Stimulated activated CD8-positive, alpha-beta memory T cell treated with anti-CD3 and anti-CD28 coated beads, Interleukin-12 subunit alpha, Interleukin-12 subunit beta, amount 100 ng/mL, for 1 hour (primary cell): Measurements from ENCODE around the gene MESP2.

ENCODE experiments used
- DNase-seq: peaks from one replicate; pipeline ENCODE4 v3.0.0-alpha.2; 2020; ENCODE audit warnings: low read depth

MESP2 gene

DNA sequence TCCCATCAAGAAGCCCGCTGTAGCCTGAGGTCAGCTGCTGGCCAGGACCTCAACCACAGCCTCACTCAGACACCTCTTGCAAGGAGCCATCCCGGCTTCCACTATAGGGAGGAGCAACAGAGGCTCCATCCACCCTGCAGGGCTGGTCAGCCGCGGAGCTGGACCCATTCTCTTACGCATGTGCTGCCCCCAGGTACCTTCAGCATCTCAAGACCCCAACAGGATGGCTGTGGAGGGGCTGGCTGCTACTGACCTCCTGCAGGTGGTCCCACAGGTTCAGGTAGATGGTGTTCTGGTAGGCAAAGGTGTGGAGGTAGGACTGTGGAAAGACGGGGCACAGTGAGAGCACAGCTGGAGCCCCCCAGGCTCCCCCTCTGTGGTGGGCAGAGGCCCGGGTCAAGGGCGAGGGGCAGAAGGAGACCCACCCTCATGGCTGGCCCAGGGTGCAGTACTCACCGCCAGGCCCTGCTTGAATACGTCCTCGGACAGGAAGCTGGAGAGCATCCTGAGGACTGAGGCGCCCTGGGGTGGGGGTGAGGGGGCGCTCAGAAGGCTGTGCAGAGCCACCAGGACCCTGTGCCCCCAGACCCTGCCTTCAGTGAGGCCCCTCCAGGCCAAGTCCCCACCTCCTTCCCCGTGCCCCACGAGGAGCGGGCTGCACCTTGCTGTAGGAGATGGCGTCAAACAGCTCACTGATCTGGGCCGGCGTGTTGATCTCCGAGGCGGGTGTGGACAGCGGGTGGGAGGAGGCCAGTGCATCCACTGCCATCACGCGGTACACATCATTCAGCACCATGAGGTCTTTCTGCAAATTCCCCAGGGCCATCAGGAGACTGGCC lies 27.1 kb downstream of the MESP2 start:
- DNase-seq: no peak

DNA sequence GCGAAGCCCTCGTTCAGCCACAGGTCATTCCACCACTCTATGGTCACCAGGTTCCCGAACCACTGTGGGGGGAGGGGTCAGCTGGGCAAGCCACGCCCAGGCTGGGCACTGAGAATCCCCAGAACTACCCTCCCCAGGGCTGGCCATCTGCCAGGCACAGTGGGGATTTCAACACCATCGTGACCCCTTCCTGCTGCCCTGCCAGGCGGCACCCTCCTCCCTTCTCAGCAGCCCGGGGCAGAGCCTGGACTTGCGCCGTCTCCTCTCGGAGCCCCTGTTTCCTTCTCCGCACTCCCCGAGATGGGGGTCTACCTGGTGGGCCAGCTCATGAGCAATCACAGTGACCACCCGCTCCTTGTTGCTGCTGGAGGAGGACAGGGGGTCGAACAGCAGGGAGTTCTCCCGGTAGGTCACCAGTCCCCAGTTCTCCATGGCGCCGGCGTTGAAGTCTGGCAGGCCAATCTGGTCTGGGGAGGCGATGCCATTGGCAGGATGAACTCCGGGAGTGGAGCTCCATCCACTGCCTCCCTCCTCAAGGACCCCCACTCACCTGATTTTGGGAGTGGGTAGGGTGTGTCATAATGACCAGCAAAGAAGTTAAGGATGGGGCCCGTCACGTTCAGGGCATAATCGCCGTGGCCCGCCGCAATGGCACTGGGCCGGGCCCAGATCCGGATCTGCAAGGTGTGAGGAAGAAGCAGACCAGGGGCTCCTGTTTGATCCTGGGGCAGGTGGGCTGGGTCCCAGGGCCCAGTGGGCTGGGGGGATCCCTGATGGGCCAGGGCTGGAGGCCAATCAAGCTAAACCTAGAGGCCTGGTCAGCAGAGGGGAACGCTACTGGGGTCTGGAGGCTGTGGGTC lies 28.0 kb downstream of the MESP2 start:
- DNase-seq: no peak

DNA sequence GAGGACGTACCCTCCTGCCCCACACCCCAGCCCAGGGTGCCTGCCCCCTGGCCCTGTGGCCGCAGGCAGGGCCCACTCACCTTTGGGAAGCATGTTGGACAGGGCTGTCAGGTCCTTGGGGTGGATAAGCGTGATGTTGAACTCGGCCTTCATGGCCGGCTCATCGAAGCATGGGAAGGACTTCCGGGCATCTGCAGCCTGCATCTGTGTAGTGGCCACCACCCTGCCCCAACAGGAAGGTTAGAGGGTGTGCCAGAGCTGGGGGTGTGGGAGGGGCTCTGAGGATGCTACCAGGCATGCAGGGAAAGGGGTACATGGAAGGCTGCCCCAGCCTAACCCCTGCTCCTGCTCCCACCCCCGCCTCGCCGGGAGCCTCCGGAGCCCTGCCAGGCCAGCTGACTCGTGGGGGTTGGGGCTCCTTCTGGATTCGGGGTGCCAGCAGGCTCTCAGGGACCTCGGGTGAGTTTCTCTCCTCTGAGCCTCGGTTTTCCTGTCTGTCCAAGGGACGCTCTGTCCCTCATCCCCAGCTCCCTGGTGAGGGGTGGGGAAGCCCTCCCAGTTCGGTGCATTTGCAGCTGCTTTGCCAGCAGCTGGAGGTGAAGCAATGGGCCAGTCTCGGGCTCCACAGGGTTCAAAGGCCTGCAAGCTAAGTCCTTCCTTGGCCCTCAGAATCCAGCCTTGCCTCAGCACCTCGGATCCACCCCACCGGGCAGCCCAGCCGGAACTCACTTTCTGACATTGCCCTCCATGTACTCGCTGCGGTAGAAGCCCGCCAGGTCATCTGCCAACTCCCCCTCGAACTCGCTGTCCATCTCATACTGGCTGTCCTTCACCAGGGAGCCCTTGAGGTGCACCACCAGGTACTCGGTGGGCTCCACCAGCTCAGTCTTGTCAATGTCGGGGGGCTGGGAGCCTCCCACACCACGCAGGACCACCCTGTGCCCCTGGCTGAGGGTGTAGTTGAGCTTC lies 29.4 kb downstream of the MESP2 start:
- no peak for DNase-seq

DNA sequence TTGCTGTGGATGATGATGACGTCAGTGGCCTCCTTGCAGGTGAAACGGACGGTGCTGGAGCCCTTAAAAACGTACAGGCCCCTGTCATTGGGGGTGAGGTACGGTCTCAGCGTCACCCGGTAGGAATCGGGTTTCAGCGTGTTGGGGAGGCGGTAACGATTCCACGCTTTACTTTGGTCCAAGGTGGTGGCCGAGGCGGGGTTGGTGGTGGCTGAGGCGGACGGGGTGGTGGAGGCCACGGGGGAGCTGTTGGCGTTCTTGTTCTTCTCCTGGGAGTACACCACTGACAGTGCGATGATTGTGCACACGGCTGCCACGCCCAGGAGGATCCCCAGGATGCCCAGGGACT lies 30.1 kb downstream of the MESP2 start:
- no peak for DNase-seq

DNA sequence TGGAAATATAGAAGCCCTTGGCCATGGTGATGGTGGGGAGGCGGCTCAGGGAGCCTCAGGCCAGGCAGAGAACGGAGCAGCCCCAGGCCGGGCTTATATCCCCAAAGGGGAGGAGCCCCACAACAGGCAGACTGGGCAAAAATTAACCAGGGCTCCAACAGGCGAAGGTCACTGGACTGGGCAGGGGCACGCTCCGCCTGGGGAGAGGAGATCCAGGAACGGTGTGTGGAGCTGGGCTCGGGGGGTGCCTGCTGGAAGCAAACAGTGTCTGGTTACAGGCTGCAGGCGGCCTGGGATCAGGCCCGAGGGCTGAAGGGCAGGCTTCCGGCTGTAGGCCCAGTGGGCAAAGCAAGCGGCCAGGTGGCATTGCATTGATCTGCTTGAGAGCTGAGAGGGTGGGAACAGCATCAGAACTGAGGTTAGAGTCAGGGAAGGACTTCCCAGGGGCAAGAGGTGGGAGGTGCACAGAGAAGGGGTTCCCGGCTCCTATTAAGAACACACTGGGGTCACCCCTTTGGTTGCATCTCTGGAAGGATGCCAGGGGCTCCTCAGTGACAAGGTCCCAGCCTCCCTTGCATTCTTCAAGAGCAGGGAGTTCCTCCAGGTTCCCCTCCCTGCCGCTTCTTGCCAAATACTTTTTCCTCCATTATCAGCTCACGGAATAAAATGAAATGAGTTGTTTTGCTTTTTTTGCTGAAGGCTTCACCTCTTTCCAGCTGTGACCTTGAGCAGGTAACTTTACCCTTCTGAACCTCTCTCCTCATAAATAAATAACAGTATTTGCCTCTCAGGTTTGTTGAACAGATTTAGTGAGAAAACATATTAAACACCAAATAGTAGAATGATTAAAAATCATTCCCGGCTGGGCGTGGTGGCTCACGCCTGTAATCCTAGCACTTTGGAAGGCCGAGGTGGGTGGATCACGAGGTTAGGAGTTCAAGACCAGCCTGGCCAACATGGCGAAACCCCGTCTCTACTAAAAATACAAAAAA lies 30.7 kb downstream of the MESP2 start:
- DNase-seq: no peak

DNA sequence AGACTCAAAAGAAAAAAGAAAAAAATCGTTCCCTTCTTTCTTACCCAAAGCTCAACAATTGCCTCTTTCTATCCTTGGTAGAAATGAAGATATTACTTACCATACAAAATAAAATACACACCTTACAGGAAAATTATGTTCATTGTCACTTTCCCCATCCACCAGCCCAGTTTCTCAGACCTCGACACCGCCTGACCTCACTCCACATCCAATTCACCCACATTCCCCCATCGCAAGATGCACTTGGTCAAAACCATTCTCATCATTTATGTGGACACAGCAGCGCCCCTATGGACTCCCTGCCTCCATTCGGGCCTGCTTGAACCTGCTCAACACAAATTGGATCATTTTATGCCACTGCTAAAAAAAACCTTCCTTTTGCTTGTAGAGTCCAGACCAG lies 31.6 kb downstream of the MESP2 start:
- DNase-seq: no peak

DNA sequence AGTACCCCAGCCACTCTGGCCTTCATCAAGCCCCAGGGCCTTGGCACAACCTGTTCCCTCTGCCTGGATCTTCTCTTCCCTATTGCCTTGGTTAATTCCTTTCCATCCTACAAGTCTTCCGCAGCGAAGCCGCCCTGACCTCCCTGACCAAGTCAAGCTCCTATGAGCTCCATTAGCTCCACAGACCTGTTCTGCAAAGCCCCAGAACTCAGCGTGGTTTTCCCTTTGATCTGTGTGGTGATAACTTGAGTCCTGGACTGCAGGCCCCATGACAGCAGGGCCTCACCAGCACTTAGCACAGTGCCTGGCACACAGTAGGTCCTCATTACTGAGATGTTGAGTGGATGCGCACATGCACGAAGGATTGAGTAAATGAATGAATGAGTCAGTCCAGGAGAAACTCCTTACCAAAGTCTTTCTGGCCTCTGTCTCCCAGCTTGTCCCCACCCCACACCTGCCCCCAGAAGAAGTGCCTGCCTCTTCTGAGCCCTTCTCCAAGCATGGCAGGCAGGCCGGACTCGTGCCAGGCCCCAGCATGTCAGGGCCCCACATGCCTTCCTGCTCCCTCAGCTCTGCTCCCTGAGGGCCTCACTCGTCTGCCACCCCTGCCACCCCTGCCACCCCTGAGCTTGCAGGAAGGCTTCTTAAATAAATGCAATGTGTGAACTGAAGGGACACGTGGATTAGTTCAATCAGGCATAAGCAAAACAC lies 32.2 kb downstream of the MESP2 start:
- DNase-seq: no peak

DNA sequence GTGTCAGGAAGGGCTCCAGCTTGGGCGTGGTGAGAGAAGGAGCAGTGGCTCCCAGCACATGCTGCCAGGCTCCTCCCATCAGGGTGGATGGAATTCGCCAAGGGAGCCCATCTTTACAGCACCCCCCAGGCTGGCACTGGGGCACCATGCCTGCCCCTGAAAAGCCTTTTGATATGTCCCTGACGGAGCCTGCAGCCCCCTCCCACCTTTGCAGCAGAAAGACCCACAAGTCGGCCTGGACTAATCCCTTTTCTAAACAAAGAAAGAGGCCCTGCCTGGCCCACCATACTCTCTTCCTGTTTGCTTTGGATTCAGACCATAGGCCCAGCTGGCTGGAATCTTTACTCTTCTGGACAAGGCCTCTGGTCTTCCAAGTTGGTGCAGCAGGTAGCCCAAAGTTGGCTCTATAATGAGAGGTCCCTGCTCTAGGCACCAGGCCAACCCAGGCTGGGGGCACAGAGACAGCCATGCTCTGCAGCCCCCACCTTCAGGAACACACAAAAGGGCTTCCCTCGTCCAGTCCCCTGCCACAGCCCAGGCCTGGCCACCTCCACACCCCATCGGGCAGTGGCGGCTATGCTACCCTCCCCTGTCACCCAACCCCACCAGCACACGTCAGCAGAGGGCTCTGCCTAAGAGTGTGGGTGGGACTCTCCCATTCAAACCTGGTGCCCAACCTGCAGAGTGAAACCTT lies 33.1 kb downstream of the MESP2 start:
- DNase-seq: no peak

DNA sequence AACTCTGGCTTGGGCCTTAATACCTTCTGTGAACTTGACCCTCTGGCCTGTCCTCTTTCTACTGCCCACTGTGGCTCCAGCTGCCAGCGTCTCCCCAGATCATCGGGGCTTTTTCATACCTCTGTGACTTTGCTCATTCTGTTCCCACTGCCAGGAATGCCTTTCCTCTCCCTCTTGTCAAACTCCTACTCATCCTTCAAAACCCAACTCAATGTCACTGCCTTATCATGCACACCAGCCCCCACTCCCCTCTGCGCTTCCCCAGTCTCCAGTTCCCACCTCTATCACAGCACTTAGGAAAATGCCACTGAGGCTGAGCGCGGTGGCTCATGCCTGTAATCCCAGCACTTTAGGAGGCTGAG lies 33.6 kb downstream of the MESP2 start:
- DNase-seq: no peak

DNA sequence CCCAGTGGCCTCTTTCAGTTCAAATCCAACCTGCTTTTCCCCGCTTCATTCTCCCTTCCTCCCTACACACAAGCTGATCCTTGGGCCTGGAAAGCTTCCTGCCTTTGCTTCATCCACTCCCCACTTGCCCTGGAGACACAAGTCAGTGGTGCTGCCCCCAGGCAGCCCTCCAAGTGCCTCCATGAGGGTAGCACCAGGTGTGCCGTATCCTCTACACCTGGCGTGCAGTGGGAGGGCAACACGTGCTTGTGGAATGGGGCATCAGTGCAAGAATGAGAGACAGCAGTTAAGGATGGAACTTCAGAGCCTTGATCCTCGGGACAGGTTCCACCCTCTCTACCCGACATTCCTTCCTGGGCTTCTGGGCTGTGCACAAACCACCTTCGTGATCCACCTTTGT lies 34.7 kb downstream of the MESP2 start:
- no peak for DNase-seq

DNA sequence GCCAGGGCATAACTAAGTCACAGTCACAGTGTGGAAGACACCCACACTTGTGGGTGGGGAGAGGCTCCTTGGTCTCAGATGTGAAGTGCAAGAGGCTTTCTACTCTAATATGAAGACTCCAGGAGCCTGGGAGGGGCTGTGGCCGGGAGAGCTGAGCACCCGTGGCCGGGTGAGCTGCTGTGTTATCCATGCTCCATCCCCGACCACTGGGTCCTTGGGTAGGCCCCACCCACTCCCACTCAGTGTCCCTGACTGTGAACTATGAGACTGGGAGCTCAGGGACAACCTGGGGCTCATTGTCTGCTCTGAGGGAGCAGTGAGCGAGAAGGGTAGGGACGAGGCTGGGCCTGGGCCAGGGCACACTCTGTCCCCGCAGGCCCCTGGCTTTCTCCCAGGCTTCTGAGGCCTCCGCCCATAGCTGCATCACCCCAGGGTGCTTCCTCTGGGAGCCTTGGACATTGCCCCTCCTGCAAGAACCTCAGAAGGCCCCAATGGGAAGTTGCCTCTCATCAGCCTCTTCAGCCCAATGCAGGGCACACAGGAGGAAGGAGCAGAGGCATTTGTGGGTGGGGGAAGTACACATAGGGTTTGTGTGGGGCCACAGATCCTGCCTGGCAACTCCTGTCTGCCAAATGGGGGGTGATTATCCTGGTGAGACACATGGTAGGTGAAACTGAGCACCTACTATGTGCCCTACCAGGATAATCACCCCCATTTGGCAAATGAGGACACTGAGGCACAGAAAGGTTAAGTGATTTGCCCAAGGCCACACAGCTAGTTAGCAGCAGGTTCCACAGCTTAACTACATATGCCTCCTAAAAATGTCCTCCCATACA lies 36.1 kb downstream of the MESP2 start:
- no peak for DNase-seq

DNA sequence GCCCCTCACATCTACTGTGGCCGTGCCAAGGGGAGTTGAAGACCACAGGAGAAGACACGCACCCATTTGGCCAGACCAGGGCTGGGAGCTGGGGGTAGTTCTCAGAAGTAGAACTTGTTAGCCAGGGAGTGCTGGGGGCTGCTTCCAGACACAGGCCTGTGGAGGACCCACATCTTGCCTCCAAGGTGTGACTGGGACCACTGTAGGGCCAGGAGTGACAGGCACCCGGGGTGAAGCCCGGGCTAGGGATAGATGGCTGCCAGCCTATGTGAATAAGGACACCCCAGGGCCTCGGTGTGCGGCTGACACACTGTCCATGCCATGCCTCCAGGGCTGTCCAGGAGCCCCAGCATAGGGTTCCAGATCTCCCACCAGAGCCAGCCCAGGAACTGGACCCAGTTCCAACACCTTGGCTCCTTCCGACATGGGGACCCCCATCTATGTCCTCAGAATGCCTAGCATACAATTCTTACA lies 36.8 kb downstream of the MESP2 start:
- DNase-seq: no peak

DNA sequence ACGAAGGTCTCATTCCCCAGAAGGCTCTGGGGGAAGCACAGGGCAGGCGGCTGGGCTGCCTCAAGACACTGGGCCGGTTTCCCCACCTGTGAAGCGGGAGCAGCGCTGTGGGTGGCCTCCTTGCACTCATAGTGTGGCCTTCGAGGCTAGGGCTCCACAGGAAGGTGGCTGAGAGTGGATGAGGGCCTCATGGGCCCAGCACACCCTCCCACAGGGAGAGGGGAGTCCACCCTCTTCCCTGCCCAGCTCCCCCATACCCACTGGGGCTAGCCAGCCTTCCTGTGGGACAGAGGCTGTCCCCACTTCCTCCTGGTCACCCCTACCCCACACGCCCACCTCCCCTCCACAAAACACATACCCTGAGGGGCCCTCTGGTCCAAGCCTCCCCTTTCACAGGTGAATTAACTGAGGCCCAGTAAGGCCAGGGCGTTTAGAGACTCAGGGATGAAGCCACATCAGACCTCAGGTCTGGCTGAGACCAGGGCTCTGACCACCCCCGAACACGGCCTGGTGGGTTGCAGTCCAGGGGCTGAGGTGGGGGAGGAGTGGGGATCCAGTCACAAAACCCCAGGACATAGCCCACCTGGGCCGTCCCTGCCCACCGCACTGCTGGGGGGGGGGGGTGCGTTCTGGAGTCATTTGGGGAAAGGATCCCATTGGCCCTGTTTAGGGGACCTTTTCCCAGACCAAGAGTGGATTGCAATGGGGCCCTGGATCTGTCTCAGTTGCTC lies 37.4 kb downstream of the MESP2 start:
- DNase-seq: no peak

DNA sequence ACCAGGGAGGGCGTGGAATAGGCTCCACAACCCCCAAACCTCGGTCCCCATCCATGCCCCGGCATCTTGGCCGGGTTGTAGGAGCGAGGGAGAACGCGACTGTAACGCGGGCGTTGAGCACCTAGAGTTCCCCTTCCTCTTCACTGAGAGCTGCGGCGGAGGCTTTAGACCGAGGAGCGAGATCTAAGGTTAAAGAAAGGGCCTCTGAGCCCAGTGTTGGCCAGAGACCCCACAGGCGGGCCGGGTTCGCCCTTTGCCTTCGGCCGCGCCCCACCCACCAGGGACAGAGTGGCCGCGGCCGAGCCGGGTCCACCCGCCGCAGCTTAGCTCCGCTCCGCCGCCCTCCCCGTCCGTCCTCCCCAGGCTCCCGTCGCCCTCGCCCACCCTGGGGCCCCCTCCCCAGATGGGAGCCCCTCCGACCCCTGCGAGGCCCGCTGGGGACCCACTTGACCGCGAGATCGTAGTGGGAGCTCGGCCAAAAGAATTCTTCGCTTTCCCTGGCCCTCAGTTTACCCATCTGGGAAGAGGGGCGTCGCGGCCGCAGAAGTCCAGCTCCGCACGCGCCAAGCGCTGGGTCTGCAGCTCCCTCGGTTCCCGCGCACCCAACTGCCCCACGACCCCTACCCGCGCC lies 38.1 kb downstream of the MESP2 start:
- DNase-seq: no peak

DNA sequence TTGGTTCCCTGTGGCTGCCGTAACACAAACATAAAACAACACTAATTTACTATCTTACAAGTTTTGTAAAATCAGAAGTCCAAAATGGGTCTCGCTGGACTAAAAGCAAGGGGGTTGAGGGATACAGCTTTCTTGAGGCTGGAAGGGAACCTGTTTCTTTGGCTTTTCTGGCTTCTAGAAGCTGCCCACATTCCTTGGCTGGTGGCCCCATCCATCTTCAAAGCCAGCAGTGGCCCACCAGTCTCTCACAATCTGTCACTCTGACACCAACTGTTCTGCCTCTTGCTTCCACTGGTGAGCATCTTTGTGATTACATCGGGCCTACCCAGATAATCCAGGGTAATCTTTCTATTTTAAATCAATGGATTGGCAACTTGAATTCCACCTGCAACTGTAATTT lies 39.6 kb downstream of the MESP2 start:
- DNase-seq: no peak

DNA sequence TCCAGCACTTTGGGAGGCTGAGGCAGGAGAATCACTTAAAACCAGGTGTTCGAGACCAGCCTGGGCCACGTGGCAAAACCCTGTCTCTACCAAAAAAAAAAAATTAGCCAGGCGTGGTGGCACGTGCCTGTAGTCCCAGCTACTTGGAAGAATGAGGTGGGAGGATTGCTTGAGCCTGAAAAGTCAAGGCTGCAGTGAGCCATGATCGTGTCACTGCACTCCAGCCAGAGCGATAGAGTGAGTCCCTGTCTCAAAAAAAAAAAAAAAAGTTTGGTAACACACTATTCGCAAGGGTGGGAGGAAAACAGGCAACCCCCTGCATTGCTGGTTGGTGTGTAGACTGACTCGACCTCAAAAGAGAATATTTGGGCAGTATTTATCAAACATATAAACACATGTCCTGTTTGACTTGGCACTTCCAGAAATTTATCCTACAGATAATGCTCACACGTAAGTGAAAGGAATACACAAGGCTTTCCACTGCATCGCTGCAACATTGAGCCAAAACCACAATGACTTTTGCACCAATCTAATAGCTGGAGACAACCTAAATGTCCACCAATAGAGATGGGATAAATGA lies 41.7 kb downstream of the MESP2 start:
- no peak for DNase-seq

DNA sequence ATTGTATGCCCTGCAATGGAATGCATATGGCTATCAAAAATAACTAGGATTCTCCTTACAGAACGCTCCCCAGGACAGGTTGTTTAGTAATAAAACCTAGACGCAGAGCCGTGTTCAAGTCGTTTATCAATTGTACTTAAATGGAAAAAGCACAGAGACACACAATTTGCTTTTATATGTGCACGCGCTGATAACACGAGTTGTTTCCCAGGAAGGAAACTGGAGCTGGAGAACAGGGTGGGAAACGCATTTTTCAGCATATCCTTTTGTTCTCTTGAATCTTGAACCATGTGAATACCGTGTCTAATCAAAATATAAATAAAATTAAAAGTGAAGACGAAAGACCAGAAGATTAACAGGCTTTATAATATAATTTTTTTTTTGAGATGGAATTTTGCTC lies 42.2 kb downstream of the MESP2 start:
- no peak for DNase-seq
